ENCODE results near the gene DTD1.

- TF ChIP-seq POLR2A (IDR thresholded peaks at IDR 0.05) (no peak), CTCF (IDR thresholded peaks at IDR 0.05) (no peak), POLR2AphosphoS5 (IDR thresholded peaks at IDR 0.05) (no peak), EP300 (IDR thresholded peaks at IDR 0.05) (no peak)
Observed at GRCh38 chr20:18545566-18545965, 42.3 kb upstream of the DTD1 start.

All from upper lobe of left lung (tissue), 4 donors.